DND-41 (cell line): Measurements from ENCODE around the gene AKAP13.

Experiments used
- ATAC-seq: fragments of 200-7000 bp; cut with Tn5 transposase; 3 replicates; pipeline ENCODE4 v1.9.1; 2021; ENCODE audit warnings: low read depth; ENCODE audit not compliant: insufficient read depth
- DNase-seq: peaks from one replicate; pipeline ENCODE4 v3.0.0-alpha.2; 2020
- H2AFZ ChIP-seq: 2 replicates; pipeline ENCODE4 v1.6.0; 2012; ENCODE audit warnings: low read depth, low read length
- H3K27ac ChIP-seq: 2 replicates; pipeline ENCODE4 v1.5.1; 2012; ENCODE audit warnings: low read length, inconsistent platforms
- H3K27me3 ChIP-seq: fragments of 200-600 bp; sonication (generic); 2 replicates; pipeline ENCODE4 v1.6.0; 2012; ENCODE audit warnings: low read length, mild to moderate bottlenecking, inconsistent platforms; ENCODE audit not compliant: insufficient read depth, poor library complexity
- H3K36me3 ChIP-seq: 2 replicates; pipeline ENCODE4 v1.5.1; 2012; ENCODE audit warnings: low read length, inconsistent platforms; ENCODE audit not compliant: insufficient read depth
- H3K4me1 ChIP-seq: 2 replicates; pipeline ENCODE4 v1.5.1; 2012; ENCODE audit warnings: mild to moderate bottlenecking, low read length; ENCODE audit not compliant: insufficient read depth
- H3K4me2 ChIP-seq: 2 replicates; pipeline ENCODE4 v1.6.0; 2012; ENCODE audit warnings: mild to moderate bottlenecking, moderate library complexity, low read length, inconsistent platforms; ENCODE audit not compliant: insufficient read depth
- H3K4me3 ChIP-seq, 2 experiments: fragments of 200-600 bp in 1 of 2; shearing (Covaris generic) in 1 of 2; 2 replicates each; pipeline ENCODE4 v1.5.1; 2012 to 2016; ENCODE audit warnings: inconsistent platforms in 2 of 2, low read length in 2 of 2, mild to moderate bottlenecking in 2 of 2, low read depth in 1 of 2, moderate library complexity in 1 of 2
- H3K79me2 ChIP-seq: 2 replicates; pipeline ENCODE4 v1.6.0; 2012; ENCODE audit warnings: low read length, inconsistent platforms; ENCODE audit not compliant: insufficient read depth
- H3K9ac ChIP-seq: 2 replicates; pipeline ENCODE4 v1.6.0; 2012; ENCODE audit warnings: low read depth, mild to moderate bottlenecking, inconsistent platforms, low read length, moderate library complexity
- H3K9me3 ChIP-seq: 2 replicates; pipeline ENCODE4 v1.5.1; 2012; ENCODE audit warnings: low read length, moderate library complexity, mild to moderate bottlenecking, inconsistent platforms; ENCODE audit not compliant: insufficient read depth, severe bottlenecking
- H4K20me1 ChIP-seq: 2 replicates; pipeline ENCODE4 v1.6.0; 2012; ENCODE audit warnings: low read length; ENCODE audit not compliant: insufficient read depth
- EZH2 ChIP-seq: IDR thresholded peaks from 3 replicates; pipeline ENCODE4 v1.6.1; 2012; ENCODE audit warnings: borderline replicate concordance, low read depth, mild to moderate bottlenecking, moderate library complexity, low read length, inconsistent platforms; ENCODE audit not compliant: severe bottlenecking
- TF ChIP-seq, protein P1 (sequence below): IDR thresholded peaks from 2 replicates; pipeline ENCODE4 v1.5.1; 2012; ENCODE audit warnings: borderline replicate concordance, low read length, moderate library complexity, mild to moderate bottlenecking; ENCODE audit not compliant: poor library complexity, severe bottlenecking; ENCODE audit errors: extremely low read depth

Gene AKAP13

DNA sequence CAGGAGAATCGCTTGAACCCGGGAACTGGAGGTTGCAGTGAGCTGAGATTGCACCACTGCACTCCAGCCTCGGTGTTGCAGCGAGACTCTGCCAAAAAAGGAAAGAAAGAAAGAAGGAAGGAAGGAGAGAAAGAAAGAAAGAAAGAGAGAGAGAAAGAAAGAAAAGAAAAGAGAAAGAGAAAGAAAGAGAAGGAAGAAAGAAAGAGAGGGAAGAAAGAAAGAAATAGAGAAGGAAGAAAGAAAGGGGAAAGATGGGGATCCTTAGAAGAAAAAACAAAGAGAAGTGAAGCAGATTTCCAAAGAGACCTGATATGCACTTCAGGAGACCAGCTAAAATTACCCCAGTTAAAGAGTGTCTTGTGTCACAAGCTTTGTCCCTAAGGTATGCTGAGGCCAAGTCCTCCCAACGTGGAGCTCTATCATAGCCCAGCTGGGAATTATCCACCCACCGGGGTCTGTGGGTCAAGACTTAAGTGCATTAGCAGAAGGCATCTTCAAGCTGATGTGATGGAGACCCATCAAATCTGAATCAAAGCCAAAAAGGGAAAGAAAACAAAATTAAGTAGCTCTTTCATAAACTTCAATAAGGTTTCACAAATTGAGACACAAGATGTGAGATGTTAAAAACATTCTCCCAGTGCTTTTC, 17.8 kb upstream of the AKAP13 start:
- DNase-seq (no peak), ATAC-seq (no peak)
- no peaks in the 10 kb centered on the region for H3K79me2 ChIP-seq
- no peaks in the 10 kb centered on the region for H3K4me1 ChIP-seq
- no peak overlapping the region for H3K9ac ChIP-seq
- H2AFZ ChIP-seq: no peak overlapping the region
- TF ChIP-seq, protein P1, sequence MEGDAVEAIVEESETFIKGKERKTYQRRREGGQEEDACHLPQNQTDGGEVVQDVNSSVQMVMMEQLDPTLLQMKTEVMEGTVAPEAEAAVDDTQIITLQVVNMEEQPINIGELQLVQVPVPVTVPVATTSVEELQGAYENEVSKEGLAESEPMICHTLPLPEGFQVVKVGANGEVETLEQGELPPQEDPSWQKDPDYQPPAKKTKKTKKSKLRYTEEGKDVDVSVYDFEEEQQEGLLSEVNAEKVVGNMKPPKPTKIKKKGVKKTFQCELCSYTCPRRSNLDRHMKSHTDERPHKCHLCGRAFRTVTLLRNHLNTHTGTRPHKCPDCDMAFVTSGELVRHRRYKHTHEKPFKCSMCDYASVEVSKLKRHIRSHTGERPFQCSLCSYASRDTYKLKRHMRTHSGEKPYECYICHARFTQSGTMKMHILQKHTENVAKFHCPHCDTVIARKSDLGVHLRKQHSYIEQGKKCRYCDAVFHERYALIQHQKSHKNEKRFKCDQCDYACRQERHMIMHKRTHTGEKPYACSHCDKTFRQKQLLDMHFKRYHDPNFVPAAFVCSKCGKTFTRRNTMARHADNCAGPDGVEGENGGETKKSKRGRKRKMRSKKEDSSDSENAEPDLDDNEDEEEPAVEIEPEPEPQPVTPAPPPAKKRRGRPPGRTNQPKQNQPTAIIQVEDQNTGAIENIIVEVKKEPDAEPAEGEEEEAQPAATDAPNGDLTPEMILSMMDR: no peak
- no peak for TF ChIP-seq EZH2
- no peaks in the 10 kb centered on the region for H4K20me1 ChIP-seq
- no peaks in the 10 kb centered on the region for H3K9me3 ChIP-seq
- no peak overlapping the region for H3K4me3 ChIP-seq
- H3K4me2 ChIP-seq: no peak overlapping the region
- H3K27ac ChIP-seq: no peak overlapping the region
- H3K27me3 ChIP-seq: no peaks in the 10 kb centered on the region
- no peaks in the 10 kb centered on the region for H3K36me3 ChIP-seq

- no peaks in the 10 kb centered on the region for H3K79me2 ChIP-seq
- H3K27me3 ChIP-seq: no peaks in the 10 kb centered on the region
- H3K4me1 ChIP-seq: no peaks in the 10 kb centered on the region
- no peaks in the 10 kb centered on the region for H3K36me3 ChIP-seq
- H3K4me2 ChIP-seq: no peak overlapping the region
- TF ChIP-seq, protein P1: no peak
- no peak for TF ChIP-seq EZH2
- no peaks in the 10 kb centered on the region for H4K20me1 ChIP-seq
- H3K9me3 ChIP-seq: no peaks in the 10 kb centered on the region
- H2AFZ ChIP-seq: no peak overlapping the region
- H3K4me3 ChIP-seq: no peak overlapping the region
- no peak for DNase-seq
- H3K27ac ChIP-seq: no peak overlapping the region
- H3K9ac ChIP-seq: no peak overlapping the region
- no peak for ATAC-seq
Measured at GRCh38 chr15:85365980-85366379, 14.4 kb upstream of the AKAP13 start.

GRCh38 chr15:85367741-85368140, 12.7 kb upstream of the AKAP13 start:
- Histone ChIP-seq H2AFZ (no peak overlapping the region), H3K4me3 (no peak overlapping the region), H3K4me1 (no peaks in the 10 kb centered on the region), H3K4me2 (no peak overlapping the region), H3K27ac (no peak overlapping the region), H3K9ac (no peak overlapping the region), H3K27me3 (no peaks in the 10 kb centered on the region), H3K79me2 (no peaks in the 10 kb centered on the region), H3K36me3 (no peaks in the 10 kb centered on the region), H3K9me3 (no peaks in the 10 kb centered on the region), H4K20me1 (no peaks in the 10 kb centered on the region)
- DNase-seq: no peak
- ATAC-seq: no peak
- no peak for TF ChIP-seq EZH2
- TF ChIP-seq, protein P1: no peak
